Raji (cell line): ENCODE data around the gene PRF1.

ENCODE experiments used
- POLR2A ChIP-seq: IDR thresholded peaks from 2 replicates; pipeline ENCODE4 v1.6.1; 2011; ENCODE audit warnings: low read depth, low read length, control low read depth; ENCODE audit not compliant: insufficient read depth

The PRF1 gene

DNA sequence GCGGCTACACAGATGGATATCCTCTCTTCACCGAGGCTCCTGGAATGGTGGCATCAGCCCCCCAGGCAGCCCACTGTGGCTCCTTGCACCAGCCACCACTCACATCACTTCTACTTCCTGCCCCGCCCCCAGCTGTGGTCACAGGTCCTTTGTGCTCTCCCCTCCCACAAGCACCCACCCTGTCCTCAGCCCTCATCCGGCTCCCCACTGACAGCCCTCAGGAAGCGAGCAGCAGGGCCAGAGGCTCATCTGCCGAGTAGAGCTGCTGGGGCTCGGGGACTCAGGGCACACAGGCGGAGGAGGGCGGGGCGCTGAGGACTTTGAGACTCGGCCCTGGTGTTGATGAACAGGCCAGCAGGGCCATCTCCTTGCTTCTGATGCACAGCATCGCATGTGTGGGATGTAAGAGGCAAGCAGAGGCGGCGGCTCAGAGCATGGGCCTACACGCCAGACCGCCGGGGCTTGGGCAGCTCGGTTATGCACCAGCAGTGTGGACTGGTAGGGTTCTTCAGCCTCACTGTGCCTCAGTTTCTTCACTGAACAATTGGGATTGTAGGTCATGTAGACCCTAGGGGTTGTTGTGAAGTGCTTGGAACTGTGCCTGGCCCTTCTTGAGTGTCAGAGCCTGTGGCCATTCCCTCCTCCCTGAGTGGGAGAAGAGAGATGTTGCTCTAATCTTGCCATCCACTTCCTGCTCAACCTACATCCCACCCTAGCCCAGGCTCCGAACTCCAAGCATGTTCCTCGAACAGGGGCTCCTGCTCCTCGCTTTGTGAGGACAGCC lies at the start of gene PRF1:
Gene PRF1 (minus strand): TSS at position 77 of the 784 bp plus-strand sequence. CDS start 1,839 bp downstream, outside the sequence.
- no peak for TF ChIP-seq POLR2A

DNA sequence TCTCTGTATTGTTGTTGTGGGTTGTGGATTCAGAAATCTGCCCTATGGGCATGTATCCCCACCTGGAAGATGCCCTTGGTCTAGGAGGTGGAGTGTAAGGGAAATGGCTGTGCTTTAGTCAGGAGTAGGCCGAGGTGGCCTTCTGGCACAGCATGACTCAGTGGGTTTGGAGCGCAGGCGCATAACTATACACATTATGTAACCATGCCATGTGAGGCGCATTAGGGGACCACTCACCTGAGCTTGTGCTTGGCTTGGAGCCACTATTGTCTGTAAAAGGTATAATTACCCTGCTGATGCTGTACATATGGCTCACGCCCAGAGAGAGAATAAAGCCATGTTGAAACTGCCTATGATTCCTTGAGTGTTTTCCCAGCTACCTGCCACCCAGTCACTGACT lies 49.1 kb upstream of the PRF1 start:
- no peak for TF ChIP-seq POLR2A

DNA sequence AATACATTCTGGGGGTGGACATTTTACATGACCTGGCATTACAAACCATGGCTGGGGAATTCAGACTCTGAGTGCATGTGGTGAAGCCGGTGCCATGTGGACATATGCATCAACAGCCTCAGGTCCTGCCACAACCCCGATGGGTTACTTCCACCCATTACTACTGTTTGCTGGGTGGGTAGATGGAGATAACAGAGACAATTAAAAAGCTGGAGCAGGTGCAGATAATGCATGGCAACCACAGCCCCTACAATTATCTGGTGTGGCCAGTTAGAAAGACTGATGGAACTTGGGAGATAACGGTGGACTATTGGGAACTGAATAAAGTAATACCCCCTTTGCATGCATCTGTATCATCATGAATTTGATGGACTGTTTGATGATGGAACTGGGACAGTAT lies 48.2 kb upstream of the PRF1 start:
- TF ChIP-seq POLR2A: no peak

DNA sequence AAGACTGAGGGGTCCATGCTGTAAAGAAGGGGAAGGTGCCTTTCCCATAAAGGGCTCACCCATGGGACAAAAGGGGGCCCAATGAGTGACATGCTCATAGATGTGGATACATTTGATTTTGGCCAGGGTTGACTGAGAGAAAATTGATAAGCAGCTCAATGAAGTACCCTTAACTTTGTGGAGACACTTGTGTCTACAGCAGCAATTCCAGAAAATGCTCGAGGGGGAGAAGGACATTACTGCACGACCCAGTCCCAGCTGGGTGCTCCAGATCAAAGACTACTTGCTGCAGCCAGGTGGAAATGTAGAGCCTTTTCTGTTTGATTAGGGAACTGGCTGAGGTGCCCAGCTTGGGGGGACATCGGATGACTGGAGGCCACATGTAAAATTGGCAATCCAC lies 47.6 kb upstream of the PRF1 start:
- TF ChIP-seq POLR2A: no peak

DNA sequence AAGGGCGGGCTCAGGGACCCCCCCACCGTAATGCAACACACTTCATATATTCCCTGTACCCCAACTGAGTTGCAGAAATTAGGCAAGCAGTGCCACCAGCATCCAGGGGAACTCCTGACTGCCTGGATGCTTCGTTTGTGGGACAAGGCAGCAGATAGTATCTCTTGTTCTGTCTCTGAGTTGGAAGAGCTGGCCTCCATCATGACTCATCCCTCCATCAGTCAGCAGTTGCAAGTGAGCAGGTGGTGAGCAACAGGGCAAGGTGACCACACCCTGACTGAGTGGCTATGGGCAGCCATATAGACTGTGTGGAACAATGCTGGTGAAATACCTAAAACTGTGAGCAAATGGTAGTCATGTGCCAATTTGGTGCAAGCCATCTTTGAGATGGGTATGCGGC lies 47.0 kb upstream of the PRF1 start:
- TF ChIP-seq POLR2A: no peak

DNA sequence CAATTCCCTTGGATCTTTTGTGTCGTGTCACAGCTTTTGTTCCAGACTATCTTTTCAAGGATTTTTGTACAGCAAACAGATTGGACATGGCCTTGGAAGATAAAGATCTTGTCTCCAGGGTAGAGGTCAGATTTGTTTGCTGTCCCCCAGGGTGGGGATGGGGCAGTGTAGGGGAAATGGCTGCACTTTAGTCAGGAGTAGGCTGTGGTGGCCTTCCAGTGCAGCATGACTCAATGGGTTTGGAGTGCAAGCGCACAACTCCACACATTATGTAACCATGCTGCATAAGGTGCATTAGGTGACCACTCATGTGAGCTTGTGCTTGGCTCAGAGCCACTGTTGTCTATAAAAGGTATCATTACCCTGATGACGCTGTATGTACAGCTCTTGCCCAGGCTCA lies 45.9 kb upstream of the PRF1 start:
- TF ChIP-seq POLR2A: no peak

DNA sequence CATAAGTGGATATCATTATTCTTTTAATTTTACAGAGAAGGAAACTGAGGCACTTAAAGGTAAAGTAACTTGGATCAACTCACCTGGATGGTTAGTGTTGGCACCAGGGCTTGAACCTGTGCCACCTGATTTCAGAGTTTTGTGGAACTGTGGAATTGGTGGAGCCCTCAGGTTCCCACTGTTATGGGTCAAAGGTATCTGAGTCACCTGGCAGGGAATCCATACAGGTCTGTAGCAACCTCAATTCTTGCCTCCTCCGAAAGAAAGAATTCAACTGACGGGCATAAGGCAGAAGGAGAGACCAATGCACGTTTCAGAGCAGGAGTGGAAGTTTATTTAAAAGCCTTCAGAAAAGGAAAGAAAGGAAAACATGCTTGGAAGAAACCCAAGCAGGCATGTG lies 44.5 kb upstream of the PRF1 start:
- no peak for TF ChIP-seq POLR2A

DNA sequence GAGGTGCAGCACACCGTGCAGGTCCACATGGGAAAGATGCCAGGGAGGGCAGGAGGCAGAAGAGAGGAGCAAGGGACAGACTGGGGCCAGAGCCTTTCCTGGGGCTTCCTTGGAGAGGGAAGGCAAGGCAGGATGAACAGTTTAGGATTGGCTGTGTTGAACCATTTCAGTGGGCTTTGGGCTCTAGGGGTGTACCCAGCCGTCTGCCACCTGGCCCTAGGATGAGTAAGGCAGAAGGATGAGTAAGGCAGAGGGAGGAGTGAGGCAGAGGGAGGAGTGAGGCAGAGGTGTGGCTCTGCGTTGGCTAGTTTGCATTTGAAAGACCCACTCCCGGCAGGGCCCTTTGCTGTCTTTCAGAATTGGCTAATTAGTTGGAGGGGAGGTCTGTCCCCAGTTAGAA lies 31.5 kb upstream of the PRF1 start:
- no peak for TF ChIP-seq POLR2A

DNA sequence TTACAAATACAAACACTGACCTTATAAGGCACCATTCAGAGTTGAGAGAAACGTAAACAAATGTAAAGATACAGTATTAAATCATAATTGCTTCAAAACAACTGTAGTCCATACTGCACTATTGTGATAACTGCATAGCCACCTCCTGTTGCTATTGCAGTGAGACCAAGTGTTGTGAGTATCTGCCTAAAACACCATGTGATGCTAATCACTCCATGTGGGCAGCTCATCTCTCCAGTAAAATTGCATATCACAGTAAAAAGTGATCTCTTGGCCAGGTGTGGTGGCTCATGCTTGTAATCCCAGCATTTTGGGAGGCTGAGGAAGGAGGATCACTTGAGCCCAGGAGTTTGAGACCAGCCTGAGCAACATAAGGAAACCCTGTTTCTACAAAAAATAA lies 26.8 kb upstream of the PRF1 start:
- no peak for TF ChIP-seq POLR2A

DNA sequence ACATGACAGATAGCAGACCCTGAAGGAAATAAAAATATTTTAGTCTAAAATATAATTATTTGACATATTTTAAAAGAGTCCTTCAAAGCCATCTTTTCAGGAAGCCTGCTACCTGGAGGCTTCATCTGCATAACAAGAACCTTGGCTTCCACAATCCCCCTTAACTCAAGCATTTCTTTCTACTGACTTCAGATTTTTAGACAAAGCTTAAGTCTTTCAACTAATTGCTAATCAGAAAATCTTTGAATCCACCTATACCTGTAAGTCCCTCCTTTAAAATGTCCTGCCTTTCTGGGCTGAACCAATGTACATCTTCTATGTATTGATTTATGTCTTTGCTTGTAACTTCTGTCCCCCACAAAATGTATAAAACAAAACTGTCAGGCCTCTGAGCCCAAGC lies 23.5 kb upstream of the PRF1 start:
- TF ChIP-seq POLR2A: no peak

DNA sequence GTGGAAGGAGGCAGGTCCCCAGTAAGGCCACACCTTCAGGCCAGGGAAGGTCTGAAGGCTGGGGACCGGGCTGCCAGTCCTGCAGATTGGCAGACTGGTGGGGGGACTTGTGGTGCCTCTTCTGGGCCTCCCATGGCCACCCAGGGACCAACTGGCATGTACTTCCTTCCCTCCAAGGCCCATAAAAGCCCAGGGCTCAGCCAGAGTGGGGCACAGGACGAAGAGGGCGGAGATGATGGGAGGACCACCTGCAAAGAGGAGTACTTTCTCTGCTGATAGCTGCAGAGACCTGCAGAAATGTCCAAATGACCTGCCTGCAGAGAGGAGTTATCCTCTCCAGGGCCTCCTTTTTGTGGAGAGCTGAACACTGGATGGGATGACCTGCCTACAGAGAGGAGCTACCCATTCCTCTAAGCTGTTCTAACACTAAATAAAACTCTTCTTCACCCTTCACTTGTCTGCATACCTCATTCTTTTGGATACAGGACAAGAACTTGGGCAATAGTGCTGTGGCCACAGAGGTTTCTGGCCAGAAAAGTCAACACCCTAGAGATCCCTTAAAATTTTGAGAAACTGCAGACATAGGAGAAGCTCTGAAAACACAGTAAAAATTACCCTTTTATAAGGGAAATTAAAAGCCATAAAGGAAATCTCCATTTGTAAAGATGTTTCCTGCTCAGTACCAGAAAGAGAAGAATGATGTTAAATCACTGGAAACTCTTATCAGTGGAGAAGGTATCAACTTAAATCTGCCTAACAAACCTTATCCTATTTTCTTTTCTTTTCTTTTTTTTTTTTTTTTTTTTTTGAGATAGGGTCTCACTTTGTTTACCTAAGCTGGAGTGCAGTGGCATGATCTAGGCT lies 20.7 kb upstream of the PRF1 start:
- no peak for TF ChIP-seq POLR2A

DNA sequence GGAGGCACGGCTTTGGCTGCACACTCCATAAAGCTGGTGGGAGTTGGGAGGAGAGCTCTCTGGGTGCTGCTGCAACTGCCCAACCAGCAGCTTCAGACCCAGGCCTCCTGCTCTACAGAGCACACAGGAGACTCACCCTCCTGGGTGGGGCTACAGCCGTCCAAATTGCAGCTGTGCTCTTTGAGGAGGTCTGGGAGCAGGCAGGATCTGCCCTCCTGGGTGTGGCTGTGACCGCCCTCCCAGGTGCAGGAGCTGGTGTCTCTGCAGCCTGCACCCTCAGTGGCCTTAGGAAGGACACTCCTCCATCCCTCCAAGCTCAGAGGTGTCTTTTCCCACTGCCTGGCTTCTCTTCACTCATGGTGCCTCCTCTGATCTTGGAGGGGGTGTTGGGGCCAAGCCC lies 20.0 kb upstream of the PRF1 start:
- no peak for TF ChIP-seq POLR2A

DNA sequence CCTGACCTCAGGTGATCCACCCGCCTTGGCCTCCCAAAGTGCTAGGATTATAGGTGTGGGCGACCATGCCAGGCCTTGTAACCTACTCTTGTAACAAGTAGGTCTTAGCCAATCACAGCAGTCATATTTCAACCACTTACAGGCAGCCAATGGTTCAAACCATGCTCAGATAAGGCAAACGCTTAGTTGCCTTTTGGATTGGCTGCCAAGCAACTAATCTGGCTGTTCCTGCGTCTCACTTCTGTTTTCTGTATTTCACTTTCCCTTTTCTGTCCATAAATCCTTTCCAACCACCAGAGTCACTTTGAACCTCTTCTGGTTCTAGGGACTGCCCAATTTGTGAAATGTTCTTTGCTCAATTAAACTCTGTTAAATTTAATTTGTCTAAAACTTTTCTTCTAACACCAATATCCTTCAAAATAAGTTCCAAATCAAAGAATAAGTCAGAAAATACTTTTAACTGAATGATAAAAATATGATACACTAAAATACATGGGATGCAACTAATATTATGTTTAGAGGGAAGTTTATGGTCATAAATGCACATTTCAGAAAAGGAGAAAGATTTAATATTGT lies 19.1 kb upstream of the PRF1 start:
- no peak for TF ChIP-seq POLR2A

DNA sequence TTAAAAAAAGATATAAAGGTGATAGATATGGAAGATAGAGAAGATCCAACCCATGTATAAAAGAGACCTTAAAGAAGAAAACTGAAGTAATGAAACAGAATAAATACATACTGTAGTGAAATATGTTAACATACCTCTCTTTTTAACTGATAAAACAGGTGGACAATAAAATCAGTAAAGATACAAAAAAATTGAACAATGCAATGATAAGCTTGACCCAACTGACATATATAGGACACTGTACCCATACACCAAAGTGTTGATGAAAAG lies 17.4 kb upstream of the PRF1 start:
- TF ChIP-seq POLR2A: no peak

DNA sequence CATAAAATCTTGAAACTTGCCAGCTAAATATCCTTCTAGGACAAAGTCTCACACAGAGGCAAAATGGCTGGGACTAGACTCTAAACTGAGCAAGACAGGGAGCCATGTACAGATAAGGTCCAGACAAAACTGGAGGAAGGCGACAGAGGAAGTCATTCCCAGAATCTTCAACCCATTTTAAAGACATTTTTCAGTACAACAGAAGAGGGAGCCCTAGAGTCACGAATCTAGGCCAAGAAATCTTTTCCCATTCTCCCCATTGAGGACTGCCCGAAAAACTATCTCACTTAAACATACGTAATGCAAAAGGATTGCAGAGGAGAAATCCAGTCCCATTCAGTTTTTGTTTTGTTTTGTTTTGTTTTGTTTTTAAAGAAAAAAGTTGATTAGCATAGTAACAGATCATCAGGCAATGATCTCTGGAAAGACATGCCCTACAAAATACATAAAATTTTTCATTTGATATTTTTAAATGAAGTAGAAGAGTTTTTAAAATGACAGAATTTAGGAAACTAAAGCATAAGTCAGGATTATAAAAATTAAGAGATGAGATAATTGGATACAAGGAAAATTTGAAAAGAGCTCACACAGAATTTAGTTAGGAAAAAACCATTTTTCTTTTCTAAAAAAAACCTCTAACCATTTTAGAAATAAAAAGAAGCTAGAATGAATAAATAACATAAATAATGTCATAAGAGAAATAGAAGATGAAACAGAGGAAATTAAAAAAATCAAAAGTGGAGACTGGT lies 16.9 kb upstream of the PRF1 start:
- no peak for TF ChIP-seq POLR2A
